SIG-M5 treated with dmso at 0.1 percent for 504 hours (cell line): ENCODE data around the gene FRAT1.

Experiments used
- DNase-seq: peaks from one replicate; lab custom pipeline; 2025; ENCODE audit not compliant: unreplicated experiment; lab: John Stamatoyannopoulos, UW

The FRAT1 gene

DNA sequence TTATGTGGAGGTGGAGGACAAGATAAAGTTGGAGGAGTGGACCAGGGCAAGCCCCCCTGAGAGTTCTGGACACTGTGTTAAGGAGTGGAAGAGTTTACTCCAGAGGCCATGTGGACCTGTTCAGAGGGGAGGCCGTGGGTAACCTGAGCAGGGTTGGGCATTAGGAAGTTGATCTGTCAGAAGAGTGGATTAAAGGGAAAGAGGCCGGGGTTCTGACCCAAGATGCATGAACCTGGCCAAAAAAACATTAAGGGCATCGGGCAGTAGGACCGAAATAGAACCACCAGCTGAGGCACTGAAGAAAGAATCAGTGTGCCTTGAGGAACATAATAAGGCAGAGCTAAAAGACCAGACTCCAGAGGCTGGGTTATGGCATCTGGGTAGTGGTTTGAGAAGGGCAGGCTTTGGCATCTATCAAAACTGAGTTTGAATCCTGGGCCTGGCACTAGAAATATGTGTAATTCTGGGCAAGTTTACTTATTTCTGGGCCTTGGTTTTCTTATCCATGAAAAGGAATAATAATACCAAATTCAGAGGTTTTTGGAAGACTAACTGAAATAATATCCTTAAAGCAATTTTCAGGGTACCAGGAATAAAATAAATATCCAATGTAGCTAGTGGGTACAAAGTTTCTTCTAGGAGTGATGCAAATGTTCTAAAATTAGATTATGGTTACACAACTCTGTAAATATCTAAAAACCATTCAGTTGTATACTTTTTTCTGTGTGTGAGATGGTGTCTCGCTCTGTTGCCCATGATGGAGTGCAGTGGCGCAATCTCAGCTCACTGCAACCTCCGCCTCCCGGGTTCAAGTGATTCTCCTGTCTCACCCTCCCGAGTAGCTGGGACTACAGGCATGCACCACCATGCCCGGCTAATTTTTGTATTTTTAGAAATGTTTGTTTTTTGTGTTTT, 10.9 kb upstream of the FRAT1 start:
- DNase-seq, result peak; percentile 46

DNA sequence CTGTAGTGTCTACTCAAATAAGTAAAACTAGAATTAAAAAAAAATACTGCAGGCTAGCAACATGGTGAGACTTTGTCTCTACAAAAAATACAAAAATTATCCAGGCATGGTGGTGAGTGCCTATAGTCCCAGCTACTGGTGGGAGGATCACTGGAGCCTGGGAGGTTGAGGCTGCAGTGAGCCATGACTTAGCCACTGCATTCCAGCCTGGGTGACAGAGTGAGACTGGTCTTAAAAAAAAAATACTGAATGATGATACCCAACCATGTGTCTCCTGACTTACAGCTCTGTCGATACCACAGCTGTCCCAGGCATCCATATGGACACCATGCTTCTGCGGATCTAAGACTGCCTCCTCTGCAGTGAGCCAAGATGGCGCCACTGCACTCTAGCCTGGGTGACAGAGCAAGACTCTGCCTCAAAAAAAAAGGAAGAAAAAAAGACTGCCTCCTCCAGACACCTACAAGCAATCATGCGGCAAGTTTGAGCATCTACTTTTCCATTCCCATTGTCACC, 7.9 kb upstream of the FRAT1 start:
- no peak for DNase-seq

DNA sequence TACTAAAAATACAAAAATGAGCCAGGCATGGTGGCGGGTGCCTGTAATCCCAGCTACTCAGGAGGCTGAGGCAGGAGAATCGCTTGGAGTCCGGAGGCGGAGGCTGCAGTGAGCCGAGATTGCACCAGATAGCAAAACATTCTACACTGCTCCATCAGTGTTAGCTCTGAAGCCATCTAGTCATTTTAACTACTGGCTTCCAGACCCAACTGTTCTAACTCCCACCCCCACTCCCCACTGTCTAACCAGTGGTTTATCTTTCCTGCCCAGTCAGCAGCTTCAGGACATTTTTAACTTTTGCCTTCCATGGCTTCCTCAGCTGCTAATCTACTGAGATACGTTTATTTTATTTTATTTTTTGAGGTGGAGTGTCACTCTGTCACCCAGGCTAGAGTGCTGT, 6.2 kb upstream of the FRAT1 start:
- DNase-seq, result no peak

DNA sequence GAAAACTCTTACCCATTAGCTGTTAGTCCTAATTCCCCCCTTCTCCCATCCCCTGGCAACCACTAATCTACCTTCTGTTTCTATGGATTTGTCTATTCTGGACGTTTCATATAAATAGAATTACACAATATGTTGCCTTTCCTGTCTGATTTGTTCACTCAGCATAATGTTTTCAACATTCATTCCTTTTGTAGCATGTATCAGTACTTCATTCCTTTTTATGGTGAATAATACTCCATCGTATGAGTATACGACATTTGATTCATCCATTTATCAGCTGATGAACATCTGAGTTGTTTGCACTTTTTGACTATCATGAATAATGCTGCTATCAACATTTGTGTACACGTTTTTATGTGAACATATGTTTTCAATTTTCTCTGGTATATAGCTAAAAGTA, 4.4 kb upstream of the FRAT1 start:
- DNase-seq, result no peak

DNA sequence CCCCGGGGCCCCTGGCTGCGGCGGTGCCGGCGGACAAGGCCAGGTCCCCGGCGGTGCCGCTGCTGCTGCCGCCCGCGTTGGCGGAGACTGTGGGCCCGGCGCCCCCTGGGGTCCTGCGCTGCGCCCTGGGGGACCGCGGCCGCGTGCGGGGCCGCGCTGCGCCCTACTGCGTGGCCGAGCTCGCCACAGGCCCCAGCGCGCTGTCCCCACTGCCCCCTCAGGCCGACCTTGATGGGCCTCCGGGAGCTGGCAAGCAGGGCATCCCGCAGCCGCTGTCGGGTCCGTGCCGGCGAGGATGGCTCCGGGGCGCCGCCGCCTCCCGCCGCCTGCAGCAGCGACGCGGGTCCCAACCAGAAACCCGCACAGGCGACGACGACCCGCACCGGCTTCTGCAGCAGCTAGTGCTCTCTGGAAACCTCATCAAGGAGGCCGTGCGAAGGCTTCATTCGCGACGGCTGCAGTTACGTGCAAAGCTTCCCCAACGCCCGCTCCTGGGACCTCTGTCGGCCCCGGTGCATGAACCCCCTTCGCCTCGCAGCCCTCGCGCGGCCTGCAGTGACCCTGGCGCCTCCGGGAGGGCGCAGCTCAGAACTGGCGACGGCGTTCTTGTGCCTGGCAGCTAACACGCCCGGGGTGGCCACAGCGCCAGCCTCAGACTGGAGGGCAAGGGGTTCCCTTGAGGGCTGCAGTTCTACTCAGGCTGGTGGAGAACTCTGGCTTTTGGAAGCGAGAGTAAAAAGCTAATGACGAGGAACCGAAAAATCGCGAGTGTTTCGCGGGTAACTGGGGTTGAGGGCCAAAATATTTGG, 804 bp downstream of the FRAT1 start:
- no peak for DNase-seq

DNA sequence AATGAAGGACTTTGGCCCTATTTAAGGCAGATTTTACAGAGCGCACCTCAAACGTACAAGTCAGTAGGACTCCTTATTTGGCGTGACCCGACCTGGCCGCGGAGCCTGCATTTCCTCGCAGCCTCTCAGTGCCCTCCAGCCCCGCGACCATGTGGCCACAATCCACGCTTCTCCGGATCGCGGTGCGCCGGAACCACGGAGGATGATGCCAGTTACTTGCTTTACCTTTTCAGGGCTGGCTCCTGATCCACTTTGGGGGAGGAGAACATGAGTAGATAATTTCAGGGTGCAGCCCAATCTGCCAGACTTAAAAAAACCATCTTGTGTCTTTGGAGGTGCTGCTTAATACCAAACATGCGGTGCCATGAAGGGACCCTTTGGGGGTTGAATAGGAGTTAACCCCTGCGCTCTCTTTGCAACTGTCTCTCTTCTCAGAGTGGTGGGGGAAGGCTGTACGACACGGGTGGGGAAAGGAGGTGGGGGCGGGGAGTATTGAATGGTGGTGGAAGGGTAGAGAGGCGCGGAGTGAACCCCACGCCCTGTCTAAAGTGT, 1.5 kb downstream of the FRAT1 start:
- DNase-seq, result no peak

DNA sequence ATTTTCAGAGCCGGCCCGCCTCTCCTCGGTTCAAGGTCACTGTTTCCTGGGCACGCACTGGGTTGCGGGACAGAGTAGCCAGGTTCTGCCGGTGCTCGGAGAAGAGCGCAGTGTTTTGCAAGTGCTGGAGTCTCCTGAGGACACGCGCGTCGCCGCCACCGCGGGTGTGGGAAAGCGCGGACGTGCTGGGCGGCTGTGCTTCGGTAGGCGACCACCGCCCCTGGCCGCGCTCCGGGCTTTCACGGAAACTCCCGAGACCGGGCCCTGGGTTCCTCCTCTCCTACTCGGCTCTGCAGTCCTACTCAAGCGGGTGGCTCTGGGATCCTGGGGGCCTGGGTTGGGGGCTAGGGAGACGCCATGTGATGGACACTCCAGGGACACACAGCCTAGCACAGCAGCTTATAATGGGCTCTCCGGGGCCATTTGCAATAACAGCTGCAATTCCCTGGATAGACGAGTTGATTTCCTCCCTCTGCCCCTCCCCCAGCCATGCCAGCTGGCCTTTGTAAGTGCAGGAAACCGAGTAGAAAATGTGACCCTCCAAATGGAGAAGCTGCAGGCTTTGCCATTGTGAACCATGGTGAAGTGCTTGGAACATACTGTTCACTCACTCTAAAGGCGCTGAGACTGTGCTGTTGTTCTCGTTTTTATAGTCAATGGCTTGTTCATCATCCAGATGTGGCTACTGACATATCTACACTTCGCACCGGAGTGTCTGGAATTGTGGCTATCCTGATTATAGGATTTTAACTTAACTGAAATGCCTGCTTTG, 2.1 kb downstream of the FRAT1 start:
- no peak for DNase-seq

DNA sequence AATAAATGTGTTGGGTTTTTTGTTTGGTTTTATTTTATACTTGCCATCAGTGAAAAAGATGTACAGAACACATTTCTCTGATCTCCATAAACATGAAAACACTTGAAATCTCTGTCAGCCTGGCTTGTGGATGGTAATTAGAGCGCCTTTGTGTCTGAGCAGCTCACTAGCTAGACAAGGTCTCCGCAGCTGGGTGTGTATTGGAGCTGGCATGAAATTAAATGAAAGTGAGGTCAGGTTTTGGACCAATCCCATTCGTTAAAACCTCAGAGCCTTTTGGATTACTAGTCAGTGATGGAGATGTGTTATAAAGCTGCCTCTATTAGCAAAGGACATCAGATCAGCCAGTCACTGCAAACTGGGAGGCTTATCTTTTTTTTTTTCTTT, 2.7 kb downstream of the FRAT1 start:
- no peak for DNase-seq

DNA sequence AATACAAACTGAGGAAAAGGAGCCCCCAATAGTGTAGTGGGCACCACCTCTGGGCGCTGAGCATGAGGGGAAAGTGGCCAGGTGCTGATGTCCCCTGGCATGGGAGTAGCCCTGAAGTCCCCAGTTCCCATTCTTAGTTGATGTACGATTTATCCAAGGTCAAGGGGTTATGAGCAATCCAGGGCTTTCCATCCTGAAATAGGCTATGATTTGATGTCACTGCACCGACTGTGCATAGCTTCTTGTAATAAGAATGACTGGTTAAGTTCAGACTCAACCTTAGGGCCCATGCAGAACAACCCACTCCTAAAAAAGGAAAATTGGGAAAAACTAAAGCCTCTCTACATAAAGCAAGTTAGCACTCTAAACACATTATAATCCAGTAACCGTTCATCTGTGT, 4.4 kb downstream of the FRAT1 start:
- DNase-seq, result no peak

DNA sequence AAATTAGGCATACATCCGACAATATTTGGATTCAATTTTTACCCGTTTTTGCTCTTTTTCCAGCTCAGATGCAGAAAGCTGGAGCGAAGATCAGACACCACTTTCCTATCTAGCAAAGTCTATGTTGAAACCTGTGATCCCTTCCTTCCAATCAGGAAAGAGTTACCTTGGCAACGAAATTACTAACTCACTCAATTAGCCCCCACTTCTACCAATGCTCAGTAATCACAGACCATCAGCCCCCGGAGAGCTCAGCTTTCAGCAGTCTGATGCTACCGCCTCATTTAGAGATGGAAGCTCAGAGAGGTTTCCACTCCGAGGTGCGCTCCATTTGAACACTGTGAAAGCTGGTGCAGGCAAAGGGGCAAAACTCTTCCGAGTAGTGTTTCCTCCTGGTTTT, 6.7 kb downstream of the FRAT1 start:
- no peak for DNase-seq

DNA sequence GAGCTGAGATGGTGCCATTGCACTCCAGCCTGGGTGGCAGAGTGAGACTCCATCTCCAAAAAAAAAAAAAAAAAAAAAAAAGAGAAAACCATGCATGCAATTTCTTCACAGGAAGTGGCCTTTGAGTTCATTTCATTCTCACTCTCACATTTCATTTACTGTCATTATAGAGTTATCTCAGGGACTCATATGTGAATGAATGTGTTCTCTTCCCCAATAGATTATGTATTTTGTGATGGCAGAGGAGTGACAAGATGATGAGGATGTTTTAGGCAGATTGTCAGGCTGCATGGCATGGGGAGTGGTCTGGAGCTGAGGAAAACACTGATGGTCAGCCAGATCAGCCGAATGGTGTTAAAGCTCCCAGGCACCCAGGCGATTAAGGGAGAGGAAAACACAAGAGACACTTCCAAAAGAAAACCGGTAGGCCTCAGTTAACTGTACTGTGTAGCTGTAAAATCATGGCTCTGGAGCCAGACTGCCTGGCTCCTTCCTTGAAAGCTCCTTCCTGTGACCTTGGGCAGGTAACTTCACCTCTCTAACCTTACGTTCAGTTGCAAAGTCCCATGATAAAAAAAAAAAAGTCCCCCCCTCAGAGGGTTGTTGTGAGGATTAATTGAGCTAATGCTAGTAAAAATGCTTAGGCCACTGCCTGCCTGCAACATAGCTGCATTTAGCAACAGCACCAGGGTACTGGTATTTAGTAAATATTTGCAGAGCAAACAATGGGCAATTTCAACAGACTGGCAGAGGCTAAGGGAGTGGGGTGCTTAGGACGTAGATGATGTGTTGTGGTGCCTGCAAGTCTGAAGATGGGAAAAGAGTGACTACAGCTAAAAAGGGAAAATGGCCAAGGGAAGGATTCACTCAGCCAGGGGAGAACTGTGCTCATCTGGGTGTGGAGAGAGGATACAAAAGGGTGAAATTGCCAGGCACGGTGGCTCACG, 8.6 kb downstream of the FRAT1 start:
- DNase-seq, result peak; percentile 35

DNA sequence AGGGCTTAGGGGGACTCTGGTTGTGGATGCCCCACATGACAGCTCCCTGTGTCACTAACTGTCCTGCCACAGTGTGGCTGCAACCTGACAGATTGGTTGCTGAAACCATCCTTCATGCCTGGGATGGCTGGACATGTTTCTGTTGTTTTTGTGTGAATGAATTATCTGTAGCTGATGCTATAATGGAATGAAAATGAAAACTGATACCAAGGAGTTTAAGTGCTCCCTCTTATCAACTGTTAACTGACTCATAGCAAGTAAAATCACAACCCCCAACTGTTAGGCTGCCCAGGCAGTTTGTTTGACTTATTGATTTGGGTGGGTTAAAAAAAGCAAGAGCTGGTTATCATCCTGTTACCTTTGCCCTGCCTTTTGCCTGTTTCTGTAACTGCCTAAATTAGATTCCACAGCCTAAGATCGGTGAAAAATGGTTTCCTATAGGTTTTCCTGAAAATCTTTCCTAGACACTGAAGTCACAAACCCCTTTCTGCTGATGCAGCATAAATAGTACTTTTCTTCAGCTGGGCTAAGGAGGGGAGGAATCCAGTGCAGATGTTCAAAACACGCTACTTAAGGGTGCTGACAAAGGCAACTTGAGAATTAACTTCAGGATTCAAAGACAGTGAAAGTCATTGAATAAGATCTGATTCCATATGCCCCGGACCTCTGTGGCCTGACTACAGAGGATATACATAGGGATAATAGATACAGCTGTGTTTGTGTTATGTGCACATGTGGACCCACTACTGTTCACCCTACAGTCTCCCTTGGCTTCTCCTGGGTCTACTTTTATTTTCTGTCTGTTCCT, 9.8 kb downstream of the FRAT1 start:
- no peak for DNase-seq

DNA sequence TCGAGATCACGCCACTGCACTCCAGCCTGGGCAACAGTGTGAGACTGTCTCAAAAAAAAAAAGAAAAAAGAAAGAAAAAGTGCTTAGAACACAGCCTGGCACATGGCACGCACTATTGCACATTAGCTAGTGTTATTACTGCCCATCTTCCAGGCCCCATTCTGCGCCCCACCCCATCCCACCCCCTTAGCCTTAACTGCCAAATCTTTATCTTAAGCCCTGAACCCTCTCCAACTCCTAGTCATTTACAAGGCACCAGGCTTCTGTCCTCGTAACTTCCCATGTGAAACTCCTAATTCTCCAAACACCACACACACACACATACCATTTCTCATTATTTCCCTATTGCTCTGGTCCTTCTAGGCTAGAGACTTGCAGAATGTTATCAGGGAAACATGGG, 10.7 kb downstream of the FRAT1 start:
- DNase-seq, result peak; percentile 42

DNA sequence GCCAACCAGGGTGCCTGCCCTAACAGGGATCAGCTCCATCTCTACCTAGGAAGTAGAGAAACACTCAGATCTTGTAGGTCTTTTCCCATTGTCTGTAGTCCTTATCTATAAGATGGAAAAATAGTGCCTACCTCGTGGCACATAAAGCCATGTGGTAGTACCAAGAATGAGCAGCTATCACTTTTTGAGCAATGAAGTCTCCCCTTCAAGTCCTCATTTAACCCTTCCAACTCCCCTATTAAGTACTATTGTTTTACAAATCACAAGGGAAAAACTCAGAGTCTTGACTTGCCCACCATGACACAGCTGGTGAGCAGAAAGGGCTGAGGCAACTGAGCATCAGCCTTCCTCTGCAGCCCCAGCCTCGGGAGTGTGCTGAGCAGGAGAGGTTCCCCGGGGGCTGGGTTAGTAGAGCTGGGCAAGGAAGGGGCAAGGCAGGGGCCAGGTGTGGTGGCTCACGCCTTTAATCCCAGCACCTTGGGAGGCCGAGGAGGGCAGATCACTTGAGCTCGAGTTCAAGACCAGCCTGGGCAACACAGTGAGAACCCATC, 12.2 kb downstream of the FRAT1 start:
- DNase-seq, result no peak

DNA sequence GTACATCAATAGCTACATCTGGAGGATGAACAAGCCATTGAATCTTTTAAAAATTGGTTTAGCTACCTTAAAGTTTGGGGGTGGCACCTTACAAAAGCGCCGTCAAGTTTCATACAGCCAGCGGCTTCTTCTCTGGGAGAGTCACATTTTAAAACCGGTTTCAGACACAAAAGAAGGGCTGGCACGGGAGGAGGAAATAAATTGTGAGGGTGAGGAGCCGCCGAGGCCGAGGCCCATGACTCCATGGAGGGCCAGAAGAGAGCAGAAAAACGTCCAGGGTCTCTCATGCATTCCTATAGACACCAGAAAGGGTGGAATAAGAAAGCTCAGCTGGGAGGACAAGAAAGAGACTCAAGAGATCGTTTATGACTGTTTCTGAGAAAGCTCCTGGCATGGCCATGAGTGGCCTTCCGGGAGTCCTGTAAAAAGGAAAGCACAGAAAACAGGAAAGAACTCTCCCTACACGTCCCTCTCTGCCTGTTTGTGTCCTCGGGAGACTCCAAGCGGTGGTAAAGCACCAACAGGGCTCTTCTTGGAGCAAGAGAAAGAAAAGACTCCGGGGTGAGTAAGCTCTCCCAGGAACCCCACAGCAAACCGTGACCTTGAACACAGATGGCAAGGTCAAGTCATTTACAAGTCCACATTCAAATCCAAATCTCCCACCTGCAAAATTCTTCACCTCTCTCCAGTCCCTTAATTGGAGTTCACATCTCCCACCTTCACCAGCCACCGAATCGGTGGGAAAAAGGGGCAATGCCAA, 13.7 kb downstream of the FRAT1 start:
- peak; percentile 33 for DNase-seq

DNA sequence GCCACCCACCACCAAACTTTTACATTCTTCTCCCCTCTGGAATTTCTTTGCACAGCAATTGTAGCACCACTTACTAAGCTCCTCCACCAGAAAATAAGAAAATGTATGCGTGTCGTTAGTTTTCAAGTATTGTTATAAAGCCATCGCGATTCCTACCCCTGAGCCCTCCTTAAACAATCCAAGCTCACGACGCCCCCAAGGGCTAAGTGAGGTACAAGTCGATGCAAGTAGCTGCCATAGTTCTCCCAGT, 14.2 kb downstream of the FRAT1 start:
- peak; percentile 49 for DNase-seq

DNA sequence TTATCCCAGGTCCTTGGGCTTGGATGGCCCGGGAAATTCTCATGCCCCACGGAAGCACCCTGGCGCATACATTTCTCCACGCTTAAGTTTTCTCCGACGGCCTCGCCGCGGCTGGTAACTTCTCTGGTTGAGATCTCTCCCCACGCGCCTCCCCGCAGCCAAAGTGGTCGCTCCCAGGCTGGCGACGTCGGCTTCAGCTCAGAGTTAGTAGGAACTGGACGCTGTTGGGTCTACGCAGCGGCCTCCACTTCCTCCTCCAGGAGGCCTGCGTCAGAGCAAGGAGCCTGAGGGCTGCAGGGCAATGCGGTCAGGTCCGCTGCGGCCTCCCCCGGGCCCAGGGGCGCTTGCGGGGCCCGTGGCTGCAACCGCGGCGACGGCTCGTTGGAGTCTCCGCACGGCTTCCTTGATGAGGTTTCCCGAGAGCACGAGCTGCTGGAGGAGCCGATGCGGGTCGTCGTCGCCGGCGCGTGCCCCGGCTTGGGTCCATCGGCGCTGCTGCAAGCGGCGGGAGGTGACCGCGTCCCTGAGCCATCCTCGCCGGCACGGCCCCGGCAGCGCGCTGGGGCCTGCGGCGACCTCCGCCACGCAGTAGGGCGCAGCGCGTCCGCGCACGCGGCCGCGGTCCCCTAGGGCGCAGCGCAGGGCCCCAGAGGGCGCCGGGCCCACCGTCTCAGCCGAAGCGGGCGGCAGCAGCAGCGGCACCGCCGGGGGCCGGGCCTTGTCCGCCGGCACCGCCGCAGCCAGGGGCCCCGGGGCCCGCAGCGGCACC, 14.7 kb downstream of the FRAT1 start:
- DNase-seq, result peak; percentile 57
